Kidney tubule cell (primary cell): Measurements from ENCODE around the gene GOT1.

Experiments used
- DNase-seq: peaks from one replicate; pipeline ENCODE4 v3.0.0-alpha.2; 2018; ENCODE audit warnings: low spot score

GOT1 gene

DNA sequence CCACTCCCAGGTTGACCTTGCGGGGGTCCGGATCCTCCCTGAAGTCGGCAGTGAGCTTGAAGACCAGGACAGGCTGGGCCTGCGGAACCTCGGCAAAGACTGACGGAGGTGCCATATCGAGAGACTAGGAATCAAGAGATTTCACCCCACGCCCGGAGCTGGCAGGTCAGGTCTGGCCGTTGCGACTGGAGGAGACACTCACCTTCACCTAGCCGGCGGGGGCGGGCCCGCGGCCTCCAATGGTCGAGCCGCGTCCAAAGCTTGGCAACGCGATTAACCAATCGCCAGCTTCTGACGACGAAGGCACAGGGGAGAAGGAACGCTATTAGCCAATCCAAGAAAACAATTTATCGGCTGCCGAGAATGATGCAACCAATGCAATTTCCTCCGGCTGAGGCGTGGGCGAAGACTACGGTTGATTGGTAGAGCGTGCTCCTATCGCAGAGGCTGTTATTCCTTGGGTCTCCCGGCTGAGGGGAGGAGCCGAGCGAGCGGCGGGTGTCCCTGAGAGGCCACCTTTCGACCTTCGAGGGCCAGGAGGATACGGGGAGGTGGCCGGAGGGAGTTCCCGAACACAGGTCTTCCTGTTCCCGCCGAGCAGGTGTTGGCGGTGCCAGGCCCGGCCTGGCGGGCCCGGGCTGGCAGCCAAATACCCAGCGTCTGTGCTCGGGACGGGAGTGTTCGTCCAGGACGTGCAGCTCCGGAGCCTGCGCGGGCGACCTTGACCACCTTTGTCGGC is at the start of gene GOT1:
Gene GOT1, minus strand, starts transcription at position 174 of the 739 bp plus-strand sequence. Its CDS starts 59 bp downstream, at position 115.
- peak; percentile 99 for DNase-seq

DNA sequence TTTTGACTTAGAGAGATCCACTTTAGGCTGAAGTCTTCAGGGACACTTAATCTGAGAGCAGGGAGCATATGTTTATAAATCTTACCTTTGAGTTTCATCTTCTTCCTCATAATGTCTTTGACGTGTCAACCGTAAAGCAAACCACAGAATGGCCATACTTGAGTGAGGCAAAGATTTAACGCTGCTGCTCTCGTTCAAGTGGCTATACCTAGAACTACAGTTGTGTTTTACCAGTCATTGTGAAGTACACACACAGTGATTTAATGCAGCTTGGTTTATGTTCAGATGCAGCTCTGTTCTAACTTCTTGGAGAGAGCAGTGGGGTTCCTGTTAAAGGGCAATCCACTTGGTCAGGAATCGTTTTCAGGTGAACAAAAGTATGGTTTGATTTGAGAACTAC is 39.9 kb upstream of the GOT1 start:
- no peak for DNase-seq

DNA sequence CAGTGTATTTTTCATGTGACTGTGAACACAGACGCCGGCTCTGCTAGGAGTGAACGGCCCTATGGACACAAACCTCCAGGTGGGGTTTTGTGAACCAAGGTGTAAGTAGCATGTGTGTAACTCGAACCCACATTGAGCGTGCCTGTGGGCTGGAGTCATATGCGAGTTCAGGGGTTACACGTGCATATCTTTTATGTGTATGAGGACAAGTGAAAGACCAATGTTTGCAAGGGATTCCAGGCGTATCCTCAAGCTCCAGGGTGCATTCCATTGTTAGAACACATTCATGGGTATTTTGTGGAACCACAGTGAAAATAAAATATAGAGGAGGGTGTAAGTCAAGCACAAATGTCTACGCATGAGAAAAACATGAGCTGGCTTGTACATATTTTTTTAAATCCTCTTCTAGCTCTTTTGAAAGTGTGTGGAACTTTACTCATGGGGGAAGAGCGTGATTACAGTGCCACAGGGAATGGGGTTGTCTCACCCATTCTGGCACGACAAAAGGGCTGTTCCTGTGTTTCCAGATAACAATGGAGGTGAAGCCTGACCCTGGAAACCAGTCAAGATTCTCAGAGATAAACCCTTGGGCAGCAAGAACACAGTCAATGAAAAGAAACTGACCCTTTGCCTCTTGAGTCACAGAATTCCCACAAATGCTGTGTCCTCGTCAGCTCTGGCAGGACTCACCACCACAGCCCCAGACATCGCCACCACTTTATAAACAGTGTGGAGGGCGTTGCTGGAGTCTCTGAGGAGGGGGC is 37.0 kb upstream of the GOT1 start:
- no peak for DNase-seq

DNA sequence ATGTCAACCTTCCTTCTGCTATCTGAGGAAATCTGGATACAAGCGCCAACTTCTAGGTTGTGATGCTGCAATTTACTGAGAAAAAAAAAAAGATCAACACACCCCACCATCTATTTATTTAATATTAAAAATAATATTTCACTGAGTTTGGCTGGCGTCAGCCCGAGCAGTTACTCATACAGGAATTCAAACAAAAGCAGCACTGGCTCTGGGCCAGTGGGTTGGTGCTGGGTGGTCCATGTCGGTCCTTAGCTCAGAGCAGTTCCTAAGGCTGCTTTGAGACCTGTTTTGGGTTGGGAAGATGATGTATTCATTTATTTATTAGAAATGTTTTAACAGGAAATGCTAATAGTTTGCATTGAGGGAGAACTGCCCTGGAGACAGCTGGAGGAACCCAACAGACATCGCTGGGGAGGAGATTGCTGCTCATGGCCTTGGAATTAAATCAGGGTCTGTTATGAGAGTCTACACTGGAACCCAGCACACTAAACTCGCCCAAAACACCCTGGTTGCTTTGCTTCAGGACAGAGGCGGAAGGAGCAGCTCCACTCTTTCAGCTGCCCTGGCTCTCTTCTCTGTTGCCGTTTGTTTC is 36.3 kb upstream of the GOT1 start:
- DNase-seq = no peak

DNA sequence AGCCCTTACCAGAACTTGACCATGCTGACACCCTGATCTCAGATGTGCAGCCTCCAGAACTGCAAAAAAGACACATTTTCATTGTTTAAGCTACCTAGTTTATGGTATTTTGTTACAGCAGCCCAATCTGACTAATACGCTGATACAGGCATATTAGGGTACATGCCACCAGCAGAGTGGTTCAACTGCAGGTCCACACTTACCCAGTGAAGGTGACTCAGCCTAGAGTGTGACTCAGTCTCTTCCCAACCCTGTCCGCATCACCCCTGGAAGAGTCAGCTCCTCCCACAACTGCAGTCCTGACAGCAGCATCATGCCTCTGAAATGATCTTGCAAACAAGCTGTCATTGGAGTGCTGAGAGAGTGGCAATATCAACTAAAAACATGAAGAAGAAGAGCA is 30.8 kb upstream of the GOT1 start:
- DNase-seq = peak; percentile 76

DNA sequence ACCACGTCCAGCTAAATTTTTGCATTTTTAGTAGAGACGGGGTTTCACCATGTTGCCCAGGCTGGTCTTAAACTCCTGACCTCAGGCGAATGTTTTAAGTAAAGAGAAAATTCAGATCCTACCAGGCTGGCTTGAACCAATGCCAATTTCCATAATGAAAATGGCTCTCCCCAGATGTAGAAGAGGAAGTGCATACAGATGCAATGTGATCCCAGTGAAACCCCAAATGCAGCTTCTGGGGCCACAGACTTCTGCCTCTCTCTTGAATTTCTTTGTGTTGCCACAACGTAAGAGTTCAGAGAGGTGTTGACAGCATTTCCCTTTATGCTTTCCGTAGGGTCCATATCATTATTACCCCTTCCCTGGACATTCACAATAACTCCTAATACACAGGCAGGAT is 29.6 kb upstream of the GOT1 start:
- no peak for DNase-seq

DNA sequence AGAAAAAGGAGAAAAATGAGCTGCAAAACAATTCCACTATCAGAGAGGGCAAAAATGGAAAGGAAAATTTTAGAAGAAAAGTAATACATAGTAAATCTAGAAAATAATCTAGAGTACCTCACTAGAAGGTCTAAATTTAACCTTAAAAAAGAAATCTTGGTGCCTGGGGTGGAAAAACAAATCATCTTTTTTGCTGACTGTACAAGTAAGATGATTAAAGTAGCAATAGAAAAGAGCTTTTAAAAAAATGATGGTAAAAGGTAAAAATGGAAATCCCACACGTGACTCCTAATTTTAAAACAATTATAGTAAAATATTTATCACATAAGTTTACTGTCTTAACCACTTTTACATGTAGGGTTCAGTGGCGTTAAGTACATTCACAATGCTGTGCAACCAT is 28.8 kb upstream of the GOT1 start:
- no peak for DNase-seq

DNA sequence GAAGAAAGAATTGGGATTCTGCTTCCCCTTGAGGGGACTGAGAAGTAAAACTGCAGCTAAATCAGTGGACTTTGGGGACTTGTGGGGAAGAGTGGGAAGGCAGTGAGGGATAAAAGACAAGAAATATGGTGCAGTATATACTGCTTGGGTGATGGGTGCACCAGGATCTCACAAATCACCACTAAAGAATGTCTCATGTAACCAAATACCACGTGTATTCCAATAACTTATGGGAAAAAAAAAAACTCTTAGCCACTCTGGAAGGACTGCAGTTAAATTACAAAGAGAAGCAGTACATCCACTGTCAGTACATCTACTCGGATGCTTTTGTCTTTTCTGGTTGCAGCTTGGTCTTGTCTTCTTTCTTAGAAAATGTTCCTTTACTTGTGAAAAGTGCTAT is 27.4 kb upstream of the GOT1 start:
- DNase-seq = no peak

DNA sequence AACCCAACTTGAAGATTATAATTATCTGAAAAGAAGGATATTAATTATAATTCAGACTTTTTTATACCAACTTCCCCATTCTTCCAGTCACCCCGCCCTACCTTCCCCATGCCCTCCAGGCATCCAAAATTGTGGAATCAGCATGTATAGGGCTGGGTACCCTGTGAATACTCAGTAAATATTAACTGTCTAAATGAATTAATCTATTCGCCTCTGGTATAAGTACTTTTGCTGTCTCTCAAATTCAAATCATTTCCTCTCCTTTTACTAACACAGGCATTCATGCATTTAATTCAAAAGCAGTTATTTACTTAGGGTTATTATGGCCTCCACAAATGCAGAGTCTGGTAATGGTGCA is 26.5 kb upstream of the GOT1 start:
- DNase-seq = no peak

DNA sequence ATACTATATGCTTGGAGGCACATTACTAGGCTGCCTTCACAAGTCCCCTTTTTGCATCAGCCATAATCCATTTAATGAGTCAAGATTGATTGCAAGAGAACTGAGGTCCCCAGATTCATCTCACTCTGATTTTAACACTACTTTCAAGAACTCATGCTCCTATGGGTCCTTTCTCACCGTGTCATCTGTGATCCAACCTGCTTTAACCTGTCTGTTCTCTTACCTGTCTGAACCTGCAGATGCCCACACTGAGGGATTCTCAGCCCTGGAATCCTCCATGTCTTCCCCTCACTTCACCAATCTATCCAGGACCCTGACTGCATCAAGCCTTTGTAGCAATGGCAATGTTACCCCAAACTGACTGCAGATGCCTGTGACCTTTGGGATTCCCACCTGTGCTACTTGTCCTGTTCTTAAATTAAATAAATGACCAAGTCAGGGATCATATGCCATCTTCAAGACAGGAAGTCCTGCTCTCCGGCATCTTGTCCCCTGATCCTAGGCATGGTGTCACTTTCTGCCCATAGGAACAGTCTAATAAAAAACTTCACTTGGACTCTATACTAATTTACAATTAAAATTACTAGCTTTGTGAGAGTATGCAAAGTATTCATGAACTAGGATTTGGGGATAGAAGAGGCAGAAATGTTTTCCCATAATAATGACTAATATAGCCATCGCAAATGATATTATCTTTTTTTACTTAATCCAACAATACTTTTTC is 25.9 kb upstream of the GOT1 start:
- no peak for DNase-seq

DNA sequence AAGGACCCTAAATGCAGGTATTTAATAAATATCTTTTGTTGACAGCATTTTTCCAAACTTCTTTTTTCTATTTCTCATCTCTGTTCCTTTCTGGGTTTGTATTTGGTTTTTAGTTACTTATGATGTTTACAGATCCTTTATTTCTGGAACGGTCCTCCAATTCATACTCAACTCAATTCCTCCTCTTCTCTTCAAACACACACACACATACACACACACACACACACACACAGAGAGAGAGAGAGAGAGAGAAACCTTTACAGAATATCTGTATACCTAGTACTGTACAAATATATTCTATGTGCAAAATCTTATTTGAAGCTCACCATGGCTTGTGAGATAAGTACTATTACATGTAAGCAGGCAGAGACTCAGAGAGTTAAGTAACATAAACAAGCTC is 21.6 kb upstream of the GOT1 start:
- no peak for DNase-seq

DNA sequence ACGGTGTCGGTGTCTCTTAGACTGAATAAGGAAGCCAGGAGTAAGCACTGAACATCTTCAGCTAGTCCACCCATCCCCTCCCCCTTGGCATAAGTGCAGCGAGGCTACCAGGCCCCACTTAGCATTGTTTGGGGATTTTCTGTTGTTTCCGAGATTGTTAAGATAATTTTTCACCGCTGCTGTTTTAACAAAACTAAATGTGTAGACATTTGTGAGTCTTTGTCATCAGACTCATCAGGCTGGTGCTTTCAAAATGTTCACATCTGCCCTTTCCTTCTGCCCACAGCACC is 21.0 kb upstream of the GOT1 start:
- DNase-seq = no peak

DNA sequence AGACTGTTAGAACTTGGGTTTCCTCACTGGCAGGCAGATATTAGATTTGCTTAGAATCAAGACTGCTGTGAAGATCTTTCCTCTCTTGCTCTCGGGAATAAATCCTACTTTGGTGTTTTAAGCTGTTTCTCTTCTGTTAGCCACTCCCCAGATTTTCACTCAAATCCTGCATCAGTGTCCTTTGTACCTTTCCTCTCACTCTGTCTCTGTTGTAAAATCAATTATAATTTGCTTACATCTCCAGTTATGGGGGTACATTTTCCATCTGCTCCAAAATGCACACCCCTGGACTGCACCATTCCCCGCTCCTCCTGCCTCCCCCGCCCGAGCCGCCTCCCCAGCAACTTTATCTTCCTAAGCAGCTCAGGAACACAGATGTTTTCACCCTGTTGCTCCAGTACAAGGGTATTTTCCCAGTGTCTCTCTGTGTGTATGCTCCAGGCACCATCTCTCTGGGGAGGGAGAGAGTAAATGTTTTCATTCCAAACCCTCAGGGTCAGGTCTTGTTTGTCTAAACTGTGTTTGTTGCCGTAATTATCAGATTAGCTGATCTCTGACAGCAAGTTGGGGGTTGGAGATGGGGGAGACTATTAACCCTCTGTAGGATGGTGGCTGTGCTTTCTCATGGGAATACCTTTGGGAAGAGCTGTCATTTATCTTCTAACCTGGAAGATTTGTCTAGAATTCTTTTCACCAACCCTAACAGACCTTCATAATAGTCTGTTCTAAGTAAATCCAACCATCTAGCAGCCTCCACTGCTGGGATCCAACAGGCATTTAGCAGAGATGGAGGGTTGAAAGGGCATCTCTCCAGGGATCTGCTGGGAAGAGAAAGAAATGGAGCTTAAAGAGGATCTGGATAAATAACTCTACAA is 20.4 kb upstream of the GOT1 start:
- no peak for DNase-seq

DNA sequence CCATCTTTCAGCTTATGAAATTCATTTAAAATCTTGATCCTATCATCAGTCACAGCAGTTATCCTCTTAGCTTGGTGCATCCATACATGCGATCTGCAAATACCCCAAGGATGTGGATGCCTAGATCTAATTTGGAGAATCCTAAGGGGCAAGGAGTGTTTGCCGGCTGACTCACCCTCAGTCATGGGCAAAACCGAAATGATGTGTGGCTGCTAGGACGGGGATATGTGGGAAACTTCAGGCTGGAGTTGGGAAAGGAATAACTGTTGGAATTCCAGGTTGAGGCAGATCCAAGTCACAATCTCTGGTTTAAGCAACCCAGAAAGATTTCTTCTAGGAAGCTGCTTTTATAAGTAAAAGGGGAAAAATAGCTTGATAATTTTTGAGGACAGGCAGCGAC is 19.7 kb upstream of the GOT1 start:
- DNase-seq = no peak

DNA sequence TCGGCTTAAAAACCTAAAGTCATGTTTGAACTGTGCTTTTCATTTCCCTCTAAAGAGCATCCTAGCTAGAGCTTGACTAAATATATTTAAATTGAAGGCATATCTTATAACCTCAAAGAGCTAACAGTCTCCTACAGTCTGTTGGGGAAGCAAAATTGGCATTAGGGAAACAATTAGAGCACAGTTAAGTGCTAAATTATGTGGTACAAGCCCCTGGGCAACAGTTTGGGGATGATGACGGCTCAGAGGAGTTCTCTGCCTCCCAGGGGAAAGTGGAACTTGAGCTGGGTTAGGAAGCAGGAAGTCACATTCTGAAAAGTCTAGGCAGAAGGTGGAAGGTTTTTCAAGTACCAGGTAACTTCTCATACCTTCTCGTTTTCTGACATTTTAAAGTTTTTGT is 18.6 kb upstream of the GOT1 start:
- no peak for DNase-seq

DNA sequence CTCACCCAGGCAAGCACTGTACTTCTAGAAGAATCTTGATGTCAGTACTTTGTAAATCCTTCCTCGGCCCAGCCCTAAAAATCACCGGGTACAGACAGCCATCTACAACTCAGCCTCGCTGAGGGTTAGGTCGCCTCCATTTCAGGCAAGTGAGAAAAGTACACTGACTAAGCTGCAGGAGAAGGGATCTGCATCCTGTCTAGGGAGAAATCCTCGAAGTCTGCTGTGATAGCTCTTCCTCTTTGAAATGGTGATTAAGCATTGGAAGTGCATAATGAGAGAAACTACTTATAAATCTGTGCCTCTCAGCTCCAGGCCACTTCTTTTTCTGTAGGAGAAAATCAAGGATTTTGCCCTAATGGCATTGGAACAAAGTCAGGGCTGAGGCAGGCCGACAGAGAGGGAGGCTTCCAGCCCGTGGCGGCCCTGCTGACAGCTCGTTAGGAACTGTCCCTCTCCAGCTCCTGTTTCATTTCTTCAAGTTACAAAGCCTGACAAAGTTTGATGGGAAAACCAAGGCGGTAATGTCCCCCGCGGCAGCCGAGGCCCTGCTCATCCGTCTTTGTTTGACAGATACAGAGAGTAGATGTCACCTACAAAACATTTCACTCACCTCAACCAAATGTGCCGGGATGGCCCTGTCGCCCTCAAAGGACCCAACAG is 14.1 kb upstream of the GOT1 start:
- no peak for DNase-seq

DNA sequence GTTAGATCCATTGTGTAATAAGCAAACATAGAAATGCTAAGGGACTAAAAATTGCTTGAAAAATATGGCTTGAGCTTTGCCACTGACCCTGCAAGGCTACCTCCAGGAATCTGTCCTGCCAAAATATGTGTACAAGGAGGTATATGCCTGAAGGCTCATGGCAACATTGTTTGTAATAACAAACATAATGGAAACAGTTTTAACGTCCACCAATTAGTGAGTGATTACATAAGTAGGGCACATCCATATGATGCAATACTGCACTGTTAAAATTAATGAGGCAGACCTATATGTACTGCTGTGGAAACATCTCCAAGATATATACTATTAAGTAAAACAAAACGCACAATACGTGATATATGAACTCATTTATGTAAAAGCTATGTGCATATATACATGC is 13.1 kb upstream of the GOT1 start:
- DNase-seq = no peak

DNA sequence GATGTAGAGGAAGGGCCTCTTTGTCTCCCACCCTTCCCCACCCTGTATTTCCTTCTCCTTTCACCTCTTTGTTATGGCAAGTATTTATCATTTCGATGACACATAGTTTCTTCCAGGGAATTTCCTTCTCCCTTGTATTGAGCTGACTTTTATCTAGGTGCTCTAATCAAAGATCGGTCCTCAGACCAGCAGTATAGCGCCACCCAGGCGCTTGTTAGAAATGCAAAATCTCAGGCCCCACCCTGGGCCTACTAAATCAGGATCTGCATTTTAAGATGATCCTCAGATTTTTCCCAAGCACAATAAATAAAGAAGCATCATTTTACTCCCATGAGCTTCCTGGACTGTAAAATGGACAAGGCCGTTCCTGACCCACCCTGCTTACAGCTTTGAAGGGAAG is 12.0 kb upstream of the GOT1 start:
- peak; percentile 15 for DNase-seq

DNA sequence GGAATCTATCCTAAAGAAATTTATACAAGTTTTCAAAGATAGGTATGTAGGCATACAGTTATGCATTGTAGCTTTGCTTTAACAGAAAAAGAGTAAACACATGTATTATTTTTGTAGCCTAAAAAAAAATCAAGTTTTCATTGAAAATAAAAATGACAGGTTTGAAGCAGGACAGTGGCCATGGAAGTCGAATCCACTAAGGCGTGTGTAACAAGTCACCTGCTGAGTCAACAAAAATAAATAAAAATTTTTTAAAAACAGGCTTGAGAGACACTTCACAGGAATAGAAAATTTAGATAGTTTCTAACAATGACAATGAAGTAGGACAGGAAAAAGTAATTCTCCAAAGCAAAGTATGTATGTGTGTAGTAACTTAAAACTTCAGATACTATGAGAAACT is 8.5 kb upstream of the GOT1 start:
- DNase-seq = no peak

DNA sequence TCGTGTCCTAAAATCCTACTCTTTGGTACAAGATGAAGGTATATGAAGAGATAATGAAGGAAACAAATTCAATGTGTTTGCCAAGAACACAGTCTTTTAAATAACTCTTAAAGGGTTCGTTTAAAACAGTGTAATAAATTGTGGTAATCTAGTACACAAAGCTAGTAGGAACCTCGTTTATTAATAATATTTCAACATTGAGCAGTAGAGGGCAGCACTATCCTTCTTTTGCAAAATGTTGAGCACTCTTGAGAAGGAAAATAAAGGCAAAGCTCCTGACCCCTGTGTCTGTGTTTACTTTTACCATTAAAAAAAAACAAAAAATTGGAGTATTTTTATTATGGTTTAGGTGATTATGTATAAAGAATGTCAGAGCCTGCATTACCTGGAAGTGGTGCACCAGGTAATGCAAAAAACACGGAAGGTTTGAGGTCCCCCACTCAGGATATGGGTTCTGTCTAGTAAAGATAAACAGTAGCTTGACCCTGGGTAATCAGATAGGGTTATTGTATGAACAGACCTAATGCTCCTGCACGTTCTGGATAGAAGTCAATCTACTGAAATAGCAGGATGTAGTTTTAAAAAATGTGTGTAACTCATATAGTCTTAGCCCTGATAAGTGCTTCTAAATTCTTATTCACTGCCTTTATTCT is 5.7 kb upstream of the GOT1 start:
- DNase-seq = peak; percentile 57
